ENCODE results near the gene CXorf49.
"Not testable (repeated sequence)": the region's sequence is repeated elsewhere in the genome, so short reads cannot be mapped to it uniquely, and the experiment has no call there.

Gene CXorf49

DNA sequence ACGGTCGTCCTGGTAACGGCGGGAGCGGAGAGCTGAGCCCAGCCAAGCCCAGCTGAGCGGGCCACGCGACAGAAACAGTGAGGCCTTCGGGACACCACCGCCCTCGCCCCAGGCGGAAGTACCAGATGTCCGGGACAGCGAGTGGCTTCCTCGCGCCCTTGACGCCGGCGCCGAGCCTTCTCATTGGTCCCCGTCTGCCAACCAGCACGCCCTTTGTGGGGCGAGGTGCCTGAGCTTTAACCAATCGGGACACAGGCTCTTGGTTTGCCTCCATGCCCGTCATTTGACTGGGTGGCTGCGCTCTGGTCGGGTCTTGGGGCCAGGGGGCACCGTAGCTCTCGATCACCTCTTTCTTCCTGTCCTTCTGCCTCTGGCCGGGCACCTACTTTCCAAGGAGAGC lies at the start of gene CXorf49:
Gene CXorf49, minus strand, starts transcription at position 101 of the 400 bp plus-strand sequence. CDS start 134 bp downstream, outside the sequence.
- not testable (repeated sequence) for DNase-seq

DNA sequence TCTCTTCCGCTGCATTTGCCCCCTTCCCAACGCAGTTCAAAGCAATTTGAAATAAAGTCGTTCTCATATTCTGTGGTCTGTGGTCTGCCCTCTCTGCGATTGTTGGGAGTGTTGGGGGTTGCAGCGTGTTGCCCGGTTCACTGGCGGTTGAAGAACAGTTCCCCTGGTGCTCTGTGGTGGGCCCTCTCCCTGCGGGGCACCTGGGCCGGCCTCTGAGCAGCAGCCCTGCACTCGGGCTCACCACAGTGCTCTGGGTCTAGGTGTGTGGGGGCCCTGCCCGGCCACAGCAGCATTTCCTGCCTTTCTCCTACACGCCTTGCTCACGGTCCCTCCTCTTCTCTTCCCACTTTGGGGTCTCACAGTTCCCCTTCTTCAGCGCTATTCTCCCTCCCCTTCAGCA lies 49.0 kb upstream of the CXorf49 start:
- not testable (repeated sequence) for DNase-seq

DNA sequence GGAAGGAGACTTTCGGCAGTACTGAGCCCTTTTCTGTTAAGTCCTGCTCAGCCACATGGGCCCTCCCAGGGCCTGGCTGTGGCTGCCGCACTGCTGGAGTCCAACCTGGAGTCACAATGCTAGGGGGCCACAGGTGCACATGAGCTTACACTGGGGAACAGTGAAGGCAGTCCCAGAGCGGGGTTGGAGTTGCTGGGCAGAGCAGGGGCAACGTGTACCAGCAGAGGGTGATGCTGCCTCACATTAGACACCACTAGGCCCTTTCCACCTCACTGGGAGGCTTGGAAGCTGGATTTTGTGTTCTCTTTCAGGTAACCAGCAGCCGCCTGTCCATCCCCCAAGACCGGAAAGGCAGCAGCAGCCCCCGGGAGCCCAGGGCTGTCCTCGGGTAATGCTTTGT lies 47.5 kb upstream of the CXorf49 start:
- DNase-seq = not testable (repeated sequence)

DNA sequence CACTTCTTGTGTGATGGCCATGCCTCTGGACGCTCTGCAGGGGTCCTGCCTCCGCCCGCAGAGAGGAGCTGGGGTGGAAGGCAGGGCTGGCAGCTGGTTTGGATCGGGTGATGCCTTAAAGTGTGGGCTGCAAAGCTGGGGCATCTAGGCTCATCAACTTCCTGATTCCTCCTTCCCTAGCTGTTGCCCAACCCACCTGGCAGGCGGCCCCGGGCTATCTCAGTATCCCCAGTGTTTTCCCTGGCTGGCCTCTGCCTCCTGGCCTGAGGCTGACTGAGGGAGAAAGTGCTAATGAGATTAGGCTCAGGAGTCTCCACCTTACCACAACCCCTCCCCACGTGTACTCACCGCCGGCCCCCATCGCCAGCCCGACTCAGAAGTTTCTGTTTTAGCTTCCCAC lies 46.7 kb upstream of the CXorf49 start:
- DNase-seq = not testable (repeated sequence)

DNA sequence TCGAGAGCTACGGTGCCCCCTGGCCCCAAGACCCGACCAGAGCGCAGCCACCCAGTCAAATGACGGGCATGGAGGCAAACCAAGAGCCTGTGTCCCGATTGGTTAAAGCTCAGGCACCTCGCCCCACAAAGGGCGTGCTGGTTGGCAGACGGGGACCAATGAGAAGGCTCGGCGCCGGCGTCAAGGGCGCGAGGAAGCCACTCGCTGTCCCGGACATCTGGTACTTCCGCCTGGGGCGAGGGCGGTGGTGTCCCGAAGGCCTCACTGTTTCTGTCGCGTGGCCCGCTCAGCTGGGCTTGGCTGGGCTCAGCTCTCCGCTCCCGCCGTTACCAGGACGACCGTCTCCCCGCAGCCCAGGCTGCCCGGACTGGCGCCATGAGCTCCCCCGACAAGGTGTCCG lies 45.0 kb upstream of the CXorf49 start, which contains the start of gene CXorf49B:
Gene CXorf49B, plus strand, starts transcription at position 301 of the 400 bp plus-strand sequence. Its CDS starts 75 bp downstream, at position 376.
- DNase-seq = not testable (repeated sequence)

DNA sequence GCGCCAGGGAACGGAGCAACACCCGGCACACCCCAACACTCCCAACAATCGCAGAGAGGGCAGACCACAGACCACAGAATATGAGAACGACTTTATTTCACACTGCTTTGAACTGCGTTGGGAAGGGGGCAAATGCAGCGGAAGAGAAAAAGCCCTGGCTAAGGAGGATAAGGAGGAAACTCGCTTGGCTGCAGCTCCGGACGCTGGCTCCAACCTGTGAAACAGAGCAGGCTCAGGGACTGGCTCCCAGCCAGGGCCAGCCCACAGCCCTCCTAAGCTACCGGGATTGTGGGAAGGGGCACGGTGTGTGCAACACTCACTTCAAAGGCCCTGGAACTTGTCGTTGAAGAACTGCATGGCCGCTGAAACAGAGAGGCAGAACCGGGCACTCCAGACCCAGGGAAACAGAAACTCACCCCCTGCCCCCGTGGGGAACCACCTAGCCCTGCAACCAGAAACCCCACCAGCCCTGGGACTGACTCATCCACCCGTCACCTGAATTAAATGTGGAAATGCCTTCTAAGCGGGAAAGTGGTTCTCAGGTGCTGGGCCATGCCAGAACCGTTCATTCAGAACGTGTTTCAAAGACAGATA lies 42.7 kb upstream of the CXorf49 start:
- not testable (repeated sequence) for DNase-seq

DNA sequence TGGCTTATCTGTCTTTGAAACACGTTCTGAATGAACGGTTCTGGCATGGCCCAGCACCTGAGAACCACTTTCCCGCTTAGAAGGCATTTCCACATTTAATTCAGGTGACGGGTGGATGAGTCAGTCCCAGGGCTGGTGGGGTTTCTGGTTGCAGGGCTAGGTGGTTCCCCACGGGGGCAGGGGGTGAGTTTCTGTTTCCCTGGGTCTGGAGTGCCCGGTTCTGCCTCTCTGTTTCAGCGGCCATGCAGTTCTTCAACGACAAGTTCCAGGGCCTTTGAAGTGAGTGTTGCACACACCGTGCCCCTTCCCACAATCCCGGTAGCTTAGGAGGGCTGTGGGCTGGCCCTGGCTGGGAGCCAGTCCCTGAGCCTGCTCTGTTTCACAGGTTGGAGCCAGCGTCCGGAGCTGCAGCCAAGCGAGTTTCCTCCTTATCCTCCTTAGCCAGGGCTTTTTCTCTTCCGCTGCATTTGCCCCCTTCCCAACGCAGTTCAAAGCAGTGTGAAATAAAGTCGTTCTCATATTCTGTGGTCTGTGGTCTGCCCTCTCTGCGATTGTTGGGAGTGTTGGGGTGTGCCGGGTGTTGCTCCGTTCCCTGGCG lies 2.3 kb upstream of the CXorf49 start:
- not testable (repeated sequence) for DNase-seq

DNA sequence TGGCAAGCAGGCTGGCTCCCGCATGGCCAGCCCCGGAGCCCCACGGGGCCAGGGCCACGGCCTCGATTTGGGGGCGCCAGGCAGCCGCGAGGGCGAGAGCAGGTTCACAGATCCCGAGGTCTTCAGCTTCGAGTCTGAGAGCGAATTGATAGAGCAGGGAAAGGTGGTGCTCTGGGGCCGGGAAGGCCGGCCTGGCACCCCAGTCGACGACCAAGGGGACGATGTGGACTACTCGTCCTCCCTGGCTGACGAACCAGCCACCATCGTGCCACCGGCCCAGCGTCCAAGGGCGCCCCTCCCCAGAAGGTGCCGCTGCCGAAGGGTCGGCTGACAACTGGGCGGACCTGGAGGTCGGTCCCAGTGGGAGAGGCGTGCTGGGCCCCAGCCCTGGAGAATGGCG lies 1.1 kb upstream of the CXorf49 start:
- DNase-seq = not testable (repeated sequence)

DNA sequence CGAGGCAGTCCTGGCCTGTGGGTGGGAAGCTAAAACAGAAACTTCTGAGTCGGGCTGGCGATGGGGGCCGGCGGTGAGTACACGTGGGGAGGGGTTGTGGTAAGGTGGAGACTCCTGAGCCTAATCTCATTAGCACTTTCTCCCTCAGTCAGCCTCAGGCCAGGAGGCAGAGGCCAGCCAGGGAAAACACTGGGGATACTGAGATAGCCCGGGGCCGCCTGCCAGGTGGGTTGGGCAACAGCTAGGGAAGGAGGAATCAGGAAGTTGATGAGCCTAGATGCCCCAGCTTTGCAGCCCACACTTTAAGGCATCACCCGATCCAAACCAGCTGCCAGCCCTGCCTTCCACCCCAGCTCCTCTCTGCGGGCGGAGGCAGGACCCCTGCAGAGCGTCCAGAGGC lies 1.8 kb downstream of the CXorf49 start:
- DNase-seq = not testable (repeated sequence)

DNA sequence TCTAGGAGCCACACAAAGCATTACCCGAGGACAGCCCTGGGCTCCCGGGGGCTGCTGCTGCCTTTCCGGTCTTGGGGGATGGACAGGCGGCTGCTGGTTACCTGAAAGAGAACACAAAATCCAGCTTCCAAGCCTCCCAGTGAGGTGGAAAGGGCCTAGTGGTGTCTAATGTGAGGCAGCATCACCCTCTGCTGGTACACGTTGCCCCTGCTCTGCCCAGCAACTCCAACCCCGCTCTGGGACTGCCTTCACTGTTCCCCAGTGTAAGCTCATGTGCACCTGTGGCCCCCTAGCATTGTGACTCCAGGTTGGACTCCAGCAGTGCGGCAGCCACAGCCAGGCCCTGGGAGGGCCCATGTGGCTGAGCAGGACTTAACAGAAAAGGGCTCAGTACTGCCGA lies 2.5 kb downstream of the CXorf49 start:
- DNase-seq = not testable (repeated sequence)

DNA sequence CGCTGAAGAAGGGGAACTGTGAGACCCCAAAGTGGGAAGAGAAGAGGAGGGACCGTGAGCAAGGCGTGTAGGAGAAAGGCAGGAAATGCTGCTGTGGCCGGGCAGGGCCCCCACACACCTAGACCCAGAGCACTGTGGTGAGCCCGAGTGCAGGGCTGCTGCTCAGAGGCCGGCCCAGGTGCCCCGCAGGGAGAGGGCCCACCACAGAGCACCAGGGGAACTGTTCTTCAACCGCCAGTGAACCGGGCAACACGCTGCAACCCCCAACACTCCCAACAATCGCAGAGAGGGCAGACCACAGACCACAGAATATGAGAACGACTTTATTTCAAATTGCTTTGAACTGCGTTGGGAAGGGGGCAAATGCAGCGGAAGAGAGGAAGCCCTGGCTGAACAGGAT lies 4.0 kb downstream of the CXorf49 start:
- DNase-seq = not testable (repeated sequence)

DNA sequence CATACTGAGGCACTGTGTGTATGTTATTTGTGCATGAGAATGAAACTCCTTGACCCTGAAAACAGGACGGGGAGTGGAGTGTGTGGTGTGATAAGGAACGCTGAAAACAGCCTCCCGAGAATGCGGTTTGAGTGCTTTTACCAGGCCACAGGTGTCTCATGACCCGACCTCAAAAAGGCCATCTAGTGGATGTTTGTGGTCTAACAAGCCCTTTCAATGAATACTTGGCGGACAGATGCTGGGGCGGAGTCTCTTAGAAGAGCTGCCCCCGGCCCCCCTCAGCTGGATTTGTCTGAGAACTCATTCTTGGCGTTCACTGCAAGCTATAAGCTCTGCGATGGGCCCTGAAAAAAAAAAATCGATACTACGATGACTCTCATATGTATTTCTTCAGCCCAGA lies 15.2 kb downstream of the CXorf49 start:
- DNase-seq = not testable (repeated sequence)

DNA sequence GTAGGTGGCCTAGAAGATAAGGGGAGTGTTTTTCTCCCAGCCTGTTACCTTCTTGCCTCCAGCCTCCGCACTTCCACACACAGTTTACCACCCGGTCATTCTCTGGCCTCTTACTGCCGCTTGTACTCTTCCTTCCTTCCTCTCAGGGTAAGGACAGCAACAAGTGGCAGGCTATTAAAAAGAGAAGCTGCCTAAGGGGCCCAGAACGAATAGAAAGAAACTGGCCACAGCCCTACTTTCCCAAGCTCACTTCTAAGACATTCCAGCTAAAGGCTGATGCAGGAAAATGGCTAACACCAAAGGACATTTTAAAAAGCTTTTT lies 19.1 kb downstream of the CXorf49 start:
- not testable (repeated sequence) for DNase-seq

DNA sequence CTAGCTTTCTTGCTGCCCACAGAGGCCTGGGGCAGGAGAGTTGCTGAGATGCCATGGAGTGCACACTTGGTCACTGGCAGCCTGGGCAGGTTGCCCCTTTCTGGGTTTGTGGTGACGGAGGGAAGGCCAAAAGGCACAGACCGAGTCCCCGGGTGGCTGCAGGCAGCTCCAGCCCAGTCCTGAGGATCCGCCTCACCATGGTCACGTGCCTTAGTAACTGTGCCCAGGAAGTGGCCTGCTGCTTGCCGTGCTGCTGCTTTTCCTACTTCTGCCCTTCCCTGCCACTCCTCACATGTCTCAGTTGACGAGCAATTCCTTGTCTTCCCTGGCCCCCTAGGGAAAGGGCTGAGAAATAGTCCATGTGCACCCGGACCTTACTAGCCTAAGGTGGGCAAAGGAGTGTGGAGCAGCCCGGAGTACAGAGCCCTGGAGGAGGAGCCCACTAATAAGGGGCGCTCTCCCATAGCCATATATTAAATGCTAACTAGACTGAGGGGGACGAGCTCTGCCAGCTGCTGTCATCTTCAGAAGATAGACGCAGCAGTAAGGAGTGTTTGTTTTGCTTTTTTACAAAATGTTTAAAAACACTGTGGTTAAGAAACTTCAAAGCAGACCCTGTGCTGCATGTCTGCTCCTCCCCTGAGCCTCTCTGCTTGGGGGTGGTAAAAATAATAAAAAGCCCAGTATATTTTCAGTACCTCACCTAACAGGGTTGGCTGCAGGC lies 19.6 kb downstream of the CXorf49 start:
- not testable (repeated sequence) for DNase-seq

DNA sequence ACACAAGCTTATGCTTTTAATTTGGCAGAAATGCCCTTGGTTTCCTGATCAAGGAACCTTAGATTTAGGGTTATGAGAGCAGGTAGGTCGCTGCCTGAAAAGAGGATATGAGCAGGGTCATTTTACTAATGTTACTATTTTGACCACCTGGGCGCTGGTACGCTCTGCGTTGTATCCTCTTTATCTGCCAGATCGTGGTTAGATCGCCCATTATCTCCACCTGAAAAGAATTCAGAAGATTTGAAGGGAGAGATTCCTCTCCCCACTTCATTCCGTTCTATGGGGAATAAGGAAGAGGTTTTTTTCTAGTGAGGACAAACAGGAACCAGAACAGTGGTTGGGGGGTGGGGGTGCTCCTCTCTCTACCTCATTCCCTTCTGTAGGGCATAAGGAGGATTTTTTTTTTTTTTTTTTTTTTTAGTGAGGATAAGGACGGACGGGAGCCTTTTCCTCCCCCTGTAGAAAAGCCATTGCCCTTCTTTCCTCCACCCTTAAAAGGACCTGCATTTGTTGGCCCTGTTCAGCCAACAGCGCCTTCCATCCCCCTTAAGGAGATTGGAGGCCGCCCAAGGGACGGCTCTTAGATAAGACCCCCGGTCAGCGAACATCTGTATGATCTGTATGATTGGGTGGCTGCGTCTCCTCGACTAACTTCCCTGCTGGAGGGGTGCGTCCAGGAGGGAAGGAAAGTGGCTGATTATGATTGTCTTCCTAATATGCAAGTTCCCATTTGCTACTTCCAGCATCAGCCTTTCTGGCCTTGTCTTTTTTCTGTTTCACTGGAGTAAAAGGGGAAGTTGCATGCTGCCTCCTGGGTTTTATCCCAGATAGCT lies 20.4 kb downstream of the CXorf49 start:
- not testable (repeated sequence) for DNase-seq

DNA sequence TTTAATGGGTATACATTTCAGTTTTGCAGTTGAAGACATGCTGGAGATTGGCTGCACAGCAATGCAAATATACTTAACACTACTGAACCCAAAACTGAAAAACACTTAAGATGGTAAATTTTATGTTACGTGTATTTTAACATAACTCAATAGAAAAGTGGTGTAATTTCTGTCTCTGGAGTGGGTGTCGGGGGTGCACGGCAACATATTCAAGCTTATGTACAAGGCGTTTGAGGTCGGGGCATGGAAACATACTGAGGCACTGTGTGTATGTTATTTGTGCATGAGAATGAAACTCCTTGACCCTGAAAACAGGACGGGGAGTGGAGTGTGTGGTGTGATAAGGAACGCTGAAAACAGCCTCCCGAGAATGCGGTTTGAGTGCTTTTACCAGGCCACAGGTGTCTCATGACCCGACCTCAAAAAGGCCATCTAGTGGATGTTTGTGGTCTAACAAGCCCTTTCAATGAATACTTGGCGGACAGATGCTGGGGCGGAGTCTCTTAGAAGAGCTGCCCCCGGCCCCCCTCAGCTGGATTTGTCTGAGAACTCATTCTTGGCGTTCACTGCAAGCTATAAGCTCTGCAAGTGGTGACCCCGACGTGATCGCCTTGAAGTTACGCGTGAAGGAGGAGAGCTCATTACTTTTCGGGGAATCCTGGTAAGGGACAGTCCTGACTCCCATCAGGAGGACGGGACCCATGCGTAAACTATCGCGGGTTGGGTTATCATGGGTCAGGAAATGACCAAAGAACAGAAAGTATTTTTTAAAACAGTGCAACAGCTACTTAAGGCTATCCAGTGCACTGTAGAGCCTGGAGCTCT lies 21.2 kb downstream of the CXorf49 start:
- not testable (repeated sequence) for DNase-seq

DNA sequence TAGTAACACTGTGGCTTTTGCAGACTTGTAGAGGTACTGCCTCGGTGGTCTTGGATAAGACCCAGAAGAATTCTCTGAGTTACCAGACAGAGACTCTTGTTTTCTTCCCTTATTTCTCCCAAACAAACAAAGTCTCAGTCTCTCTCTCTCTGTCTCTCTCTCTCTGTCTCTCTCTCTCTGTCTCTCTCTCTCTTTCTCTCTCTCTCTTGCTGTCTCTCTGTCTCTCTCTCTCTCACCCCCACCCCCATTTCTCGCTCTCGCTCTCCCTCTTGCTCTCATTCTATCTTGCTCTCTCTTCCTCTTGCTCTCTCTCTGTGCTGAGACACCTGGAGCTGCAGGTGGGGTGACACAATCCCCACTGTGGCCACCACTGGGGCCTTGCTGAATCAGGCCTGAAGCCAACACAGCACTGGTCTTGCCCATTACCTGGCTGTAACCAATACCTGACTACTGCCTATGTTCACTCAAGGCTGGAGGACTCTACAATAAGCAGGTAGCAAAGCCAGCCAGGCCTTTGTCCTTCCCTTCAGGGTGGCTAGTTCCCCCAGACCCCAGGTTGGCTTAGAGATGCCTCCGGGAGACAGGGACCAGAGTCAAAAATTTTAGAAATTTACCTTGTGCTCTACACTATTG lies 38.4 kb downstream of the CXorf49 start:
- no peak for DNase-seq

DNA sequence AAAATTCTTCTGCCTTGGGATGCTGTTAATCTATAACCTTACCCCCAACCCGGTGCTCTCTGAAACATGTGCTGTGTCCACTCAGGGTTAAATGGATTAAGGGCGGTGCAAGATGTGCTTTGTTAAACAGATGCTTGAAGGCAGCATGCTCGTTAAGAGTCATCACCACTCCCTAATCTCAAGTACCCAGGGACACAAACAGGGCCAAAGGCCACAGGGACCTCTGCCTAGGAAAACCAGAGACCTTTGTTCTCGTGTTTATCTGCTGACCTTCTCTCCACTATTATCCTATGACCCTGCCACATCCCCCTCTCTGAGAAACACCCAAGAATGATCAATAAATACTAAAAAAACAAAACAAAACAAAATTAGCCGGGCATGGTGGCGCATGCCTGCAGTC lies 40.9 kb downstream of the CXorf49 start:
- DNase-seq = not testable (repeated sequence)

DNA sequence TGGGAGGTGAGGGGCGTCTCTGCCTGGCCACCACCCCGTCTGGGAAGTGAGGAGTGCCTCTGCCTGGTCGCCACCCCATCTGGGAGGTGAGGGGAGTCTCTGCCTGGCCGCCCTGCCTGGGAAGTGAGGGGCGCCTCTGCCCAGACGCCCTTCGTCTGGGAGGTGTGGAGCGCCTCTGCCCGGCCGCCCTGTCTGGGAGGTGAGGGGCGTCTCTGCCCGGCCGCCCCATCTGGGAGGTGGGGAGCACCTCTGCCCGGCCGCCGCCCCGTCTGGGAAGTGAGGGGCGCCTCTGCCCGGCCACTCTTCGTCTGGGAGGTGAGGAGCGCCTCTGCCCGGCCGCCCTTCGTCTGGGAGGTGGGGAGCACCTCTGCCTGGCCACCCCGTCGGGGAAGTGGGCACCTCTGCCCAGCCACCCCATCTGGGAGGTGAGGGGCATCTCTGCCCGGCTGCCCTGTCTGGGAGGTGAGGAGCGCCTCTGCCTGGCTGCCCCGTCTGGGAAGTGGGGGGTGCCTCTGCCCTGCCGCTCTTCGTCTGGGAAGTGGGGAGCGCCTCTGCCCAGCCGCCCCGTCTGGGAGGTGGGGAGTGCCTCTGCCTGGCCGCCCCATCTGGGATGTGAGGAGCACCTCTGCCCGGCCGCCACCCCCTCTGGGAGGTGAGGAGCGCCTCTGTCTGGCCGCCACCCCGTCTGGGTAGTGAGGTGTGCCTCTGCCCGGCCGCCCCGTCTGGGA lies 41.9 kb downstream of the CXorf49 start:
- not testable (repeated sequence) for DNase-seq

DNA sequence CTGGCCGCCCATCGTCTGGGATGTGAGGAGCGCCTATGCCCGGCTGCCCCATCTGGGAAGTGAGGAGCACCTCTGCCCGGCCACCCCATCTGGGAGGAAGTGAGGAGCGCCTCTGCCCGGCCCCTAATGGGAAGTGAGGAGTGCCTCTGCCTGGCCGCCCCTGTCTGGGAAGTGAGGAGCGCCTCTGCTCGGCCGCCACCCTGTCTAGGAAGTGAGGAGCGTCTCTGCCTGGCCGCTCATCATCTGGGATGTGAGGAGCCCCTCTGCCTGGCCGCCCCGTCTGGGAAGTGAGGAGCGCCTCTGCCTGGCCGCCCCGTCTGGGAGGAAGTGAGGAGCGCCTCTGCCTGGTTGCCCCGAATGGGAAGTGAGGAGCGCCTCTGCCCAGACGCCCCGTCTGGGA lies 42.4 kb downstream of the CXorf49 start:
- DNase-seq = not testable (repeated sequence)

DNA sequence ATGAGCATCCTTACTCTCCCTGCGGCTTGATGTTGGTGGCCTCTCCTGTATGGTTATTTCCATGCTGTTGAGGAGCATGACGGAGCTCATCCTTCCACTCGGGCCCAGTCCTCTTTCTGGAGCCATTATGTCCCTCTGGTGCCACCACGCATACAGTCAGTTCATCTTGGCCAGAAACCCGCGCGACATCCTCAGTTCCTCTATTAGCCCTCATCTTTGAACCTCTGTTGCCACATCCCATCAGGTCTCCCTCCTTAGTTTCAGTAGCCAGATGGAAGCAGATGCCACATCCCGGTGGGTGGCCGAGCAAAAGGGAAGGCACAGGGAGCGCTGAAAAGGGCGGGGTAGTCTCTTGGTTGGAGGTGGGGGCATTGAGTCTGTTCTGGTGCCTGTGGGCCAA lies 46.1 kb downstream of the CXorf49 start:
- no peak for DNase-seq
